Fibroblast of the aortic adventitia (primary cell): ENCODE data around the gene OFD1. TPM values are rescaled to one million over a fixed set of nuclear protein-coding genes. Genes with fewer than 3 reads are reported as not detected.
A peak's percentile ranks its signal among the peaks of the same experiment; 100 is the strongest.
"Not testable (repeated sequence)": the region's sequence is repeated elsewhere in the genome, so short reads cannot be mapped to it uniquely, and the experiment has no call there.

Source experiments
- DNase-seq: peaks from one replicate; pipeline ENCODE4 v3.0.0-alpha.2; 2010; ENCODE audit warnings: low read depth
- H3K4me3 ChIP-seq: 2 replicates; pipeline ENCODE4 v1.5.1; 2011; ENCODE audit warnings: low read depth, mild to moderate bottlenecking, control low read depth, low read length, moderate library complexity
- total RNA-seq: library from RNA; depleted of rRNA; stranded (reverse); fragments of >200 nt; gene quantifications from 2 replicates; pipeline ENCODE4 v1.2.3, GENCODE V29; 2012; ENCODE audit warnings: low replicate concordance
- TF ChIP-seq, protein P1 (sequence below): IDR thresholded peaks from 2 replicates; pipeline ENCODE4 v1.5.1; 2011; ENCODE audit warnings: mild to moderate bottlenecking, low read length, control low read depth, inconsistent platforms; ENCODE audit not compliant: insufficient read depth

OFD1 gene
- total RNA-seq, 1 donor = 20.3 TPM

DNA sequence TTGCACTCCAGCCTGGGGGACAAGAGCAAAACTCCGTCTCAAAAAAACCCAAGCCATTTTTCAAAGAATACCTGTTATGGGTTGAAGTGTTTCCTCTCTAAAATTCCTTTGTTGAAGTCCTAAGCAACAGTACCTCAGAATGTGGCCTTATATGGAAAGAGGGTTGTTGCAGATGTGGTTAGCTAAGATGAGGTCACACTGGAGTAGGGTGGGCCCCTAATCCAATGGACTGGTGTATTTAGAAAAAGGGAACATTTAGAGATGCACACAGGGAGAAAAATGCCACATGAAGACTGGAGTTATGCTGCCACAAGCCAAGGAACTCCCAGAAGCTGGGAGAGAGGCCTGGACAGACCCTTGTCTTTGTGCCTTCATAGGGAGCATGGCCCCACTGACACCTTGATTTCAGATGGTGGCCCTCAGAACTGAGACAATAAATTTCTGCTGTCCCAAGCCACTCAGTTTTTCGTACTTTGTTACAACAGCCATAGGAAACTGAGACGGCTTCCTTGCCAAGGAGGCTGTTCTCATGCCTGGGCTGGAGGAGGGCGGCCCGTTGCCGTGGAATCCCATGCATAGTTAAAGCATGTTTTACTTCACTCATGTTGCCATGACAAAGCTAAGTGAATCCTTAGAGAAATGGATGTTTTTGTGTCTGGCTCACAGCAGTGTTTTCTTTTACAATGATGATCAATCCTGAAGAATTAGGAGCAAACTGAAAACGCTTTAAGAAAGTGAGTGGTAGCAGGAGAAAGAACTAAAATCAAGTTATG lies 16.7 kb upstream of the OFD1 start:
- TF ChIP-seq, protein P1, sequence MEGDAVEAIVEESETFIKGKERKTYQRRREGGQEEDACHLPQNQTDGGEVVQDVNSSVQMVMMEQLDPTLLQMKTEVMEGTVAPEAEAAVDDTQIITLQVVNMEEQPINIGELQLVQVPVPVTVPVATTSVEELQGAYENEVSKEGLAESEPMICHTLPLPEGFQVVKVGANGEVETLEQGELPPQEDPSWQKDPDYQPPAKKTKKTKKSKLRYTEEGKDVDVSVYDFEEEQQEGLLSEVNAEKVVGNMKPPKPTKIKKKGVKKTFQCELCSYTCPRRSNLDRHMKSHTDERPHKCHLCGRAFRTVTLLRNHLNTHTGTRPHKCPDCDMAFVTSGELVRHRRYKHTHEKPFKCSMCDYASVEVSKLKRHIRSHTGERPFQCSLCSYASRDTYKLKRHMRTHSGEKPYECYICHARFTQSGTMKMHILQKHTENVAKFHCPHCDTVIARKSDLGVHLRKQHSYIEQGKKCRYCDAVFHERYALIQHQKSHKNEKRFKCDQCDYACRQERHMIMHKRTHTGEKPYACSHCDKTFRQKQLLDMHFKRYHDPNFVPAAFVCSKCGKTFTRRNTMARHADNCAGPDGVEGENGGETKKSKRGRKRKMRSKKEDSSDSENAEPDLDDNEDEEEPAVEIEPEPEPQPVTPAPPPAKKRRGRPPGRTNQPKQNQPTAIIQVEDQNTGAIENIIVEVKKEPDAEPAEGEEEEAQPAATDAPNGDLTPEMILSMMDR = no peak
- peak; percentile 65 for DNase-seq
- H3K4me3 ChIP-seq = no peak overlapping the region

DNA sequence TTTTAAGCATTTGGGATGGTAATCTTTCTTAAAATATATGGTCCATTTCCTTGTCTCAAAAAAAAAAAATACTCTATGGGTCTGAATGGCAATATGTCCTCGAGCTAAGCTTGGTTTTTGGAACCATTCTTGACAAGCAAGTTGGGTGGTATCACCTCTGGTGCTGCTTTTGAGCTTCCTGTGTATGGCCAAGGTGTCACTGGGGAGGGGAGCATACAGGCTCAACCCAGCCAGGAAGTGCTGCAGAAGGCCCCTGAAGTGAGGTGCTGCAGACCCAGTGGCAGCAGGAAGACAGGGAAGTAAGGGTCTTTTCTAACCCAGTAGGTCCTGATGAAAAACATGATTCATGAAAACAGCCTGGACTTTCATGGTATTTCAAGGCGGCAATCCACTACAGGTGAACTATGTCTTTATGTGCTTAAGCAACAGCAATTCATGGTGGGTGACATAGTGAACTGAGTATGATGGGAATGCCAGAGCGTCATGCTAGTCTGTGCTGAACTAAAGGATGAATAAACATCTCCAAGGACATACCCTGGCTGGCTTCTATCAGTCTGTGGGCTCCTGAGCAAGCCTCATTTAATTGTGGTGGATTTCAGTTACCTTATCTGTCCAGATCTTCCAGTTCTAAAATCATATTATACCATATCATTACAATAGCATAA lies 15.2 kb upstream of the OFD1 start:
- DNase-seq = no peak

GRCh38 chrX:13721371-13721770 lies 13.2 kb upstream of the OFD1 start:
- TF ChIP-seq, protein P1 = no peak
- peak; percentile 33 for DNase-seq

More for the DNA sequence above, 15.2 kb upstream of the OFD1 start:
- H3K4me3 ChIP-seq = no peak overlapping the region
- TF ChIP-seq, protein P1 = no peak

DNA sequence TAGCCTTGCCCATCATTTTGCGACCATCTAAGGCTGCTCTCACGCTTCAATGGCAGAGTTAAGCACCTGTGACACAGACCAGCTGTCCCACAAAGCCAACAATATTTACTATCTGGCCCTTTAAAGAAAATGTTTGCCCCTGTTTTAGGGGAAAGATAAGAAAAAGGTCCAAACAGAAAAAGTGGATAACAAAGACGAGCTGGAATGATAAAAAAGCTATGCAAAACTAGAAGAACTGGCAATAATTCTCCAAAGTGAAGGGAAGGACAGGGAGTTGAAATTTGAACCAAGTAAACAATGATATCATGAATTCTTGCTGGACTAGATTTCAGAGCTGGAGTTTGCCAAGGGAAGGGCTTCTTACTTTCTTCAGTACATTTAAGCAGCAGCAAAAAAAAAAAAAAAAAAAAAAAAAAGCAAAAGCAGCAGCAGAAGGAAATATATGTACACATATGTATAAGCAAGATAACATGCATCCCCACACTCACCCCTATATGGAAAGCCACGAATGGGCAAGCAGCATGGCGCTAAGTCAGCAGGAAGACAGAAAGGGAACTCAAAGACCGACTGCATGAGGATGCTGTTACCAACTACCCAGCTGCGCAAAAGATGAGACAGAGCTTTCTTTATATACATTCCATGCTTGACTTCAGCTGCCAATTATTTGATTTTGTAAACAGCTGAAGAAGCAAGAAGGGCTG lies 12.6 kb upstream of the OFD1 start:
- H3K4me3 ChIP-seq = no peak overlapping the region
- TF ChIP-seq, protein P1 = no peak
- DNase-seq = peak; percentile 75

More at GRCh38 chrX:13721371-13721770, 13.2 kb upstream of the OFD1 start:
- no peak overlapping the region for H3K4me3 ChIP-seq

GRCh38 chrX:13724878-13725277 lies 9.7 kb upstream of the OFD1 start:
- H3K4me3 ChIP-seq, DNase-seq: not testable (repeated sequence)

DNA sequence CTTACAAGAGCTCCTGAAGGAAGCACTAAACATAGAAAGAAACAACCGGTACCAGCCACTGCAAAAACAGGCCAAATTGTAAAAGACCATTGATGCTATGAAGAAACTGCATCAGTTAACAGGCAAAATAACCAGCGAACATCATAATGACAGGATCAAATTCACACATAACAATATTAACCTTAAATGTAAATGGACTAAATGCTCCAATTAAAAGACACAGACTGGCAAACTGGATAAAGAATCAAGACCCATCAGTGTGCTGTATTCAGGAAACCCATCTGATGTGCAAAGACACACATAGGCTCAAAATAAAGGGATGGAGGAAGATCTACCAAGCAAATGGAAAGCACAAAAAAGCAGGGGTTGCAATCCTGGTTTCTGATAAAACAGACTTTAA lies 8.0 kb upstream of the OFD1 start:
- not testable (repeated sequence) for H3K4me3 ChIP-seq, DNase-seq

- DNase-seq, H3K4me3 ChIP-seq: not testable (repeated sequence)
These were observed 4.0 kb upstream of the OFD1 start for GRCh38 chrX:13730523-13730922.
